ENCODE results near the gene CD300LB. TPM values are rescaled to one million over a fixed set of nuclear protein-coding genes. Genes with fewer than 3 reads are reported as not detected.

CD300LB gene
- polyA plus RNA-seq, 2 of the 4 experiments (the other 2 are of a cell fraction): not detected

- no peak for FAIRE-seq
- Histone ChIP-seq H3K27ac (no peak overlapping the region), H3K9me3 (0 out of 3 replicates have a peak, but pooled peaks cover 5% of the 10 kb centered on the region), H3K4me1 (no peaks in the 10 kb centered on the region), H3K4me3 (no peak overlapping the region), H3K4me2 (no peak overlapping the region)
- ChIA-PET CTCF (interaction anchor here (1.2 to 2.7 kb wide), 4 partner anchors 9 to 143 kb away, joined by 3 to 14 read pairs (median 7); partner anchors contain the start of gene CD300LB), POLR2A (no interaction called here)
- TF ChIP-seq CBX2 (IDR thresholded peaks at IDR 0.05; ENCODE audit: borderline replicate concordance, low read depth) (no peak), HOXA7 (CRISPR knock-in tag; IDR thresholded peaks at IDR 0.05) (no peak), CBX8 (IDR thresholded peaks at IDR 0.05) (no peak), POLR2A (IDR thresholded peaks at IDR 0.05; ENCODE audit: low read length) (no peak), TP53 (CRISPR knock-in tag; IDR thresholded peaks at IDR 0.05) (no peak), RNF2 (IDR thresholded peaks at IDR 0.05; ENCODE audit: borderline replicate concordance, low read depth) (no peak)
- no peak for ATAC-seq
- 39% methylated on average over 10 of the region's 10 CpGs for whole genome bisulfite sequencing (ENCODE audit: missing lambda C conversion rate)
- DNase-seq (ENCODE audit: low read depth in 1 of 2, low spot score in 1 of 2): no peak
Measured at GRCh38 chr17:74522381-74523105, 8.7 kb downstream of the CD300LB start.

GRCh38 chr17:74521701-74522201 lies 9.5 kb downstream of the CD300LB start:
- FAIRE-seq (no peak), DNase-seq (ENCODE audit: low read depth in 1 of 2, low spot score in 1 of 2) (no peak), ATAC-seq (no peak)
- H3K4me2 ChIP-seq: no peak overlapping the region
- H3K27ac ChIP-seq: no peak overlapping the region
- H3K4me1 ChIP-seq: no peaks in the 10 kb centered on the region
- 0 out of 3 replicates have a peak, but pooled peaks cover 5% of the 10 kb centered on the region for H3K9me3 ChIP-seq
- TF ChIP-seq CHD4 (IDR thresholded peaks at IDR 0.05; ENCODE audit: borderline replicate concordance): no peak
- TF ChIP-seq ATOH8 (CRISPR knock-in tag; IDR thresholded peaks at IDR 0.05; ENCODE audit: low read depth): no peak
- TF ChIP-seq FOXS1 (CRISPR knock-in tag; IDR thresholded peaks at IDR 0.05): no peak
- TF ChIP-seq JUN (IDR thresholded peaks at IDR 0.05): no peak
- no peak for TF ChIP-seq KDM5A (IDR thresholded peaks at IDR 0.05)
- TF ChIP-seq ZFP36 (IDR thresholded peaks at IDR 0.05; ENCODE audit: borderline replicate concordance, partially characterized antibody): no peak
- TF ChIP-seq REST (IDR thresholded peaks at IDR 0.05): no peak
- TF ChIP-seq TFCP2L1 (CRISPR knock-in tag; IDR thresholded peaks at IDR 0.05): no peak
- no peak for TF ChIP-seq SMC3 (IDR thresholded peaks at IDR 0.05)
- TF ChIP-seq CBX8 (IDR thresholded peaks at IDR 0.05): no peak
- no peak for TF ChIP-seq POLR2AphosphoS2 (conservative IDR thresholded peaks at IDR 0.05; ENCODE audit: low read length)
- no peak for TF ChIP-seq RARB (CRISPR knock-in tag; IDR thresholded peaks at IDR 0.05)
- no peak for TF ChIP-seq MAZ (IDR thresholded peaks at IDR 0.05; ENCODE audit: borderline replicate concordance, low read depth, low read length)
- no peak for TF ChIP-seq SREBF2 (IDR thresholded peaks at IDR 0.05)
- no peak for TF ChIP-seq CHD2 (IDR thresholded peaks at IDR 0.05; ENCODE audit: low read length, partially characterized antibody)
- no peak for TF ChIP-seq USF2 (IDR thresholded peaks at IDR 0.05)
- no peak for TF ChIP-seq HOXB13 (CRISPR knock-in tag; IDR thresholded peaks at IDR 0.05; ENCODE audit: low read depth)
- TF ChIP-seq RNF2 (IDR thresholded peaks at IDR 0.05; ENCODE audit: borderline replicate concordance, low read depth): no peak
- TF ChIP-seq HOXB5 (CRISPR knock-in tag; IDR thresholded peaks at IDR 0.05): no peak
- no peak for TF ChIP-seq NFE2L2 (conservative IDR thresholded peaks at IDR 0.05; ENCODE audit: low read length)
- CTCF ChIA-PET: interaction anchor here (0.8 to 2.7 kb wide), 5 partner anchors 9 to 142 kb away, joined by 3 to 14 read pairs (median 7); partner anchors contain the start of gene CD300LB
- POLR2A ChIA-PET: no interaction called here
- no peak overlapping the region for H3K4me3 ChIP-seq
- WGBS (ENCODE audit: missing lambda C conversion rate): 68% methylated on average over 9 of the region's 9 CpGs

All from A549 (cell line).